ENCODE data around the gene HSPB1. TPM values are rescaled to one million over a fixed set of nuclear protein-coding genes. Genes with fewer than 3 reads are reported as not detected.
A peak's percentile ranks its signal among the peaks of the same experiment; 100 is the strongest.
"Not testable (repeated sequence)": the region's sequence is repeated elsewhere in the genome, so short reads cannot be mapped to it uniquely, and the experiment has no call there.

The HSPB1 gene
- total RNA-seq, 1 donor from 2014 or later = 609 TPM

DNA sequence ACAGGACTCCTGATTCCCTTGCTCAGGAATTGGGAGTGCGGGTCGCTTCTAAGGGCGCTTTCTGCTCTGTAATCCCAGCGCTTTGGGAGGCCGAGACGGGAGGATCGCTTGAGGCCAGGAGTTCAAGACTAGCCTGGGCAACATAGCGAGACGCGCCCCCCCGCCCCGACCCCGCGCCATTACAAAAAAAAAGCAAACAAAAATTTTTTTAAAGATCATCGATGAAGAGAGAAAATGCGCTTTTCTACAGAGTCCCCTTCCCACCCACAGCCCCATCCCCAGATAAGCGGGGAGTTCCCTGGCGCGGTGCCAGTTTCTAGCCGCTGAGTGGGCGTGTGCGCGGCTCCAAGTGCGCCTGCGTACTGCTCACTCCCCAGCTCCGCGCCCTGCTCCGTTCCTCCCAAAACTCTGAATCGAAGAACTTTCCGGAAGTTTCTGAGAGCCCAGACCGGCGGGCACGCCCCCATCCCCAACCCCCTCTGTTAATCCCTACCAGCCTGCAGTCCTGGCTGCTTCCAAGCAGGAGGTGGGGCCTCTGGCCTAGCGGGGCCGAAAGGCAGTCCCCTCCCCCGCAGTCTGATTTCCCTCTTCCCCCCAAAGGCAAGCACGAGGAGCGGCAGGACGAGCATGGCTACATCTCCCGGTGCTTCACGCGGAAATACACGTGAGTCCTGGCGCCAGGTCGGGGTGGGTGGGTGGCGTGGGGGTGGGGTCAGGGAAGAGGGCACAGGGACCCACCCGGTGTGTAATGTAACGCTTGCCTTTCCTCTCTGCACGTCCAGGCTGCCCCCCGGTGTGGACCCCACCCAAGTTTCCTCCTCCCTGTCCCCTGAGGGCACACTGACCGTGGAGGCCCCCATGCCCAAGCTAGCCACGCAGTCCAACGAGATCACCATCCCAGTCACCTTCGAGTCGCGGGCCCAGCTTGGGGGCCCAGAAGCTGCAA lies 1.0 kb downstream of the HSPB1 start:
- peak; percentile 77 to 81 for ATAC-seq
- H3K4me3 ChIP-seq = peak overlapping the region; percentile 97
- TF ChIP-seq, protein P1, sequence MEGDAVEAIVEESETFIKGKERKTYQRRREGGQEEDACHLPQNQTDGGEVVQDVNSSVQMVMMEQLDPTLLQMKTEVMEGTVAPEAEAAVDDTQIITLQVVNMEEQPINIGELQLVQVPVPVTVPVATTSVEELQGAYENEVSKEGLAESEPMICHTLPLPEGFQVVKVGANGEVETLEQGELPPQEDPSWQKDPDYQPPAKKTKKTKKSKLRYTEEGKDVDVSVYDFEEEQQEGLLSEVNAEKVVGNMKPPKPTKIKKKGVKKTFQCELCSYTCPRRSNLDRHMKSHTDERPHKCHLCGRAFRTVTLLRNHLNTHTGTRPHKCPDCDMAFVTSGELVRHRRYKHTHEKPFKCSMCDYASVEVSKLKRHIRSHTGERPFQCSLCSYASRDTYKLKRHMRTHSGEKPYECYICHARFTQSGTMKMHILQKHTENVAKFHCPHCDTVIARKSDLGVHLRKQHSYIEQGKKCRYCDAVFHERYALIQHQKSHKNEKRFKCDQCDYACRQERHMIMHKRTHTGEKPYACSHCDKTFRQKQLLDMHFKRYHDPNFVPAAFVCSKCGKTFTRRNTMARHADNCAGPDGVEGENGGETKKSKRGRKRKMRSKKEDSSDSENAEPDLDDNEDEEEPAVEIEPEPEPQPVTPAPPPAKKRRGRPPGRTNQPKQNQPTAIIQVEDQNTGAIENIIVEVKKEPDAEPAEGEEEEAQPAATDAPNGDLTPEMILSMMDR (IDR thresholded peaks at IDR 0.05) = no peak
- peaks cover 11% of the 10 kb centered on the region for H3K36me3 ChIP-seq
- intact Hi-C loops (cut with DNase I) = no loop called here
- peak overlapping the region; percentile 95 for H3K27ac ChIP-seq
- peaks cover 33% of the 10 kb centered on the region for H3K4me1 ChIP-seq
- no peaks in the 10 kb centered on the region for H3K27me3 ChIP-seq (ENCODE audit: low read depth)
- no peaks in the 10 kb centered on the region for H3K9me3 ChIP-seq
- DNase-seq = peak; percentile 91

DNA sequence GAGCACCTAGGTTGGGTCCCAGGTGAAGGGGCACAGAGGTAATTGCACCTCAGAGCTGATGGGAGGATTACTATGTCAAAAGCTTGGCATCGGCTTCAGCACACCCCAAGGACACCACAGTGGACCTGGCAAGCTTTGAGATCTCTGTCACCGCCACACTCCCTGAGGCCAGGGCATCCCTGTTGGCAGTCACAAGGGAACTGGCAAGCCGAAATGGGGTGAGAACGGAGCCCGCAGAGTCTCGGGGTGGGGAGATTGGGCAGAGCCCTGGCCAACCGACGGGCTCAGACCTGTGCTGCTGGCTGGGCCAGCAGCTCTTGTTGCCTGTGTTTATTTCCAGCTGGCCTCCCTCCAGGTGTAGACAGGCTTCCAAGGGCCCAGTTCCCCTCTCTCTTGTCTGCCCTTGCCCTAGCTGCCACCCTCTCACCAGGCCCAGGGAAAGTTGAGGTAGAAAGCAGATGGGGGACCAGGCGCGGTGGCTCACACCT lies 2.5 kb downstream of the HSPB1 start:
- ATAC-seq (peak; percentile 4 to 5), DNase-seq (peak; percentile 72)

DNA sequence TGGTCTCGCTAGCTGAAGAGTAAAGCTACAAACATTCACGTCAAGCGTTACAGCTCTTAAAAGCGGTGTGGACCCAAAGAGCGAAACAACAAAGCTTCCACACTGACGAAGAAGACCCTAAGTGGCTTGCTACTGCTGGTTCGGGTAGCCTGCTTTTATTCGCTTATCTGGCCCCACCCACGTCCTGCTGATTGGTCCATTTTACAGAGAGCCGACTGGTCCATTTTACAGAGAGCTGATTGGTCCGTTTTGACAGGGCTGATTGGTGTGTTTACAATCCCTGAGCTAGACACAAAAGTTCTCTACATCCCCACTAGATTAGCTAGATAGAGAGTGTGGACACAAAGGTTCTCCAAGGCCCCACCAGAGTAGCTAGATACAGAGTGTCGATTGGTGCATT lies 6.4 kb downstream of the HSPB1 start:
- H3K9me3 ChIP-seq; intact Hi-C loops (cut with DNase I); H3K4me3 ChIP-seq; DNase-seq; H3K27me3 ChIP-seq (ENCODE audit: low read depth); H3K27ac ChIP-seq; ATAC-seq: not testable (repeated sequence)
- peaks cover 23% of the 10 kb centered on the region for H3K4me1 ChIP-seq
- H3K36me3 ChIP-seq = peaks cover 10% of the 10 kb centered on the region

More for the DNA sequence above, 2.5 kb downstream of the HSPB1 start:
- Histone ChIP-seq H3K36me3 (peaks cover 11% of the 10 kb centered on the region), H3K27me3 (ENCODE audit: low read depth) (no peaks in the 10 kb centered on the region), H3K9me3 (no peaks in the 10 kb centered on the region), H3K4me3 (peak overlapping the region; percentile 97), H3K27ac (peak overlapping the region; percentile 95), H3K4me1 (peaks cover 33% of the 10 kb centered on the region)
- intact Hi-C loops (cut with DNase I) = no loop called here
- TF ChIP-seq, protein P1 (IDR thresholded peaks at IDR 0.05) = no peak

GRCh38 chr7:76309341-76310101 lies 7.0 kb downstream of the HSPB1 start:
- ATAC-seq; intact Hi-C loops (cut with DNase I); DNase-seq: not testable (repeated sequence)

GRCh38 chr7:76310102-76310957 lies 7.9 kb downstream of the HSPB1 start:
- Histone ChIP-seq H3K4me1 (peaks cover 9% of the 10 kb centered on the region), H3K9me3 (no peaks in the 10 kb centered on the region), H3K27ac (no peak overlapping the region), H3K36me3 (no peaks in the 10 kb centered on the region), H3K27me3 (ENCODE audit: low read depth) (no peaks in the 10 kb centered on the region), H3K4me3 (no peak overlapping the region)
- intact Hi-C loops (cut with DNase I) = no loop called here
- DNase-seq = no peak
- ATAC-seq = no peak
- TF ChIP-seq, protein P1 (IDR thresholded peaks at IDR 0.05) = no peak

More at GRCh38 chr7:76309341-76310101, 7.0 kb downstream of the HSPB1 start:
- H3K36me3 ChIP-seq; H3K4me3 ChIP-seq; H3K27ac ChIP-seq; H3K9me3 ChIP-seq; H3K27me3 ChIP-seq (ENCODE audit: low read depth): not testable (repeated sequence)
- H3K4me1 ChIP-seq = peaks cover 17% of the 10 kb centered on the region

- DNase-seq; H3K4me3 ChIP-seq; H3K27ac ChIP-seq; H3K4me1 ChIP-seq; intact Hi-C loops (cut with DNase I); ATAC-seq; H3K9me3 ChIP-seq; H3K27me3 ChIP-seq (ENCODE audit: low read depth); H3K36me3 ChIP-seq: not testable (repeated sequence)
These were observed 9.4 kb downstream of the HSPB1 start for GRCh38 chr7:76311838-76312237.
